H1 (cell line): ENCODE measurements around the gene PILRB. TPM values are rescaled to one million over a fixed set of nuclear protein-coding genes. Genes with fewer than 3 reads are reported as not detected.

Experiments
- CTCF ChIA-PET: fragments of 300-600 bp; sonication (Branson Sonifier 250); formaldehyde crosslinking; loops from one replicate; lab custom pipeline; 2021; ENCODE audit not compliant: partially characterized antibody; lab: Charles Lee
- POLR2A ChIA-PET: fragments of 300-600 bp; sonication (Branson Sonifier 250); formaldehyde crosslinking; loops from one replicate; lab custom pipeline; 2021; ENCODE audit warnings: inconsistent platforms; ENCODE audit not compliant: partially characterized antibody; lab: Charles Lee
- DNase-seq, 2 experiments: peaks; one replicate each; pipeline versions ENCODE4 v3.0.0 to v3.0.0-alpha.2; 2010 to 2022; ENCODE audit warnings: low spot score in 2 of 2, low read depth in 1 of 2, mixed read lengths in 1 of 2
- FAIRE-seq: peaks from 2 replicates; lab custom pipeline; 2011; peaks lifted over from hg19 to GRCh38; lab: Jason Lieb, UNC
- H2AFZ ChIP-seq: 2 replicates; pipeline ENCODE4 v1.8.1; 2012; ENCODE audit warnings: low read length, inconsistent platforms
- H2AK5ac ChIP-seq: 2 replicates; pipeline ENCODE4 v1.6.1; 2013; ENCODE audit warnings: low read depth, low read length
- H2BK120ac ChIP-seq: replicated peaks from 2 replicates; pipeline ENCODE3; 2013; ENCODE audit warnings: low read depth, low read length, inconsistent platforms
- H2BK12ac ChIP-seq: 2 replicates; pipeline ENCODE4 v1.6.1; 2013; ENCODE audit warnings: low read depth, low read length
- H2BK15ac ChIP-seq: 2 replicates; pipeline ENCODE4 v1.6.1; 2013; ENCODE audit warnings: low read length
- H2BK20ac ChIP-seq: 2 replicates; pipeline ENCODE4 v1.6.1; 2013; ENCODE audit warnings: low read length
- H2BK5ac ChIP-seq: 2 replicates; pipeline ENCODE4 v1.6.1; 2013; ENCODE audit warnings: low read depth, low read length
- H3K14ac ChIP-seq: 2 replicates; pipeline ENCODE4 v1.6.1; 2013; ENCODE audit warnings: inconsistent platforms; ENCODE audit not compliant: insufficient read length
- H3K18ac ChIP-seq: 2 replicates; pipeline ENCODE4 v1.6.1; 2013; ENCODE audit warnings: low read length; ENCODE audit errors: extremely low read depth
- H3K23ac ChIP-seq: 2 replicates; pipeline ENCODE4 v1.6.1; 2013; ENCODE audit warnings: inconsistent platforms; ENCODE audit not compliant: insufficient read length
- H3K23me2 ChIP-seq: 2 replicates; pipeline ENCODE4 v1.6.1; 2013; ENCODE audit warnings: low read depth, low read length
- H3K27ac ChIP-seq: 2 replicates; pipeline ENCODE4 v1.6.1; 2011; ENCODE audit warnings: low read depth, low read length, inconsistent platforms
- H3K27me3 ChIP-seq, 4 experiments: replicated peaks in 1 of 4; 1 replicate in 1 of 4; 2 replicates in 3 of 4; pipeline versions ENCODE4 v1.6.1 to v1.8.1; 2011 to 2013; ENCODE audit warnings: low read length in 3 of 4, mild to moderate bottlenecking in 3 of 4, inconsistent platforms in 2 of 4, mixed read lengths in 2 of 4, moderate library complexity in 1 of 4; ENCODE audit not compliant: control insufficient read depth in 3 of 4, insufficient read depth in 3 of 4; ENCODE audit errors: extremely low read depth in 1 of 4
- H3K36me3 ChIP-seq, 4 experiments: 2 replicates each; pipeline versions ENCODE4 v1.6.1 to v1.8.1; 2011 to 2013; ENCODE audit warnings: mild to moderate bottlenecking in 4 of 4, low read length in 3 of 4, moderate library complexity in 2 of 4, control low read depth in 1 of 4, inconsistent platforms in 1 of 4; ENCODE audit not compliant: insufficient read depth in 4 of 4, control insufficient read depth in 2 of 4
- H3K4ac ChIP-seq: replicated peaks from 2 replicates; pipeline ENCODE3; 2013; ENCODE audit warnings: low read length, low read depth, mixed read lengths, inconsistent platforms; ENCODE audit not compliant: insufficient read length
- H3K4me1 ChIP-seq, 4 experiments: replicated peaks in 1 of 4; 1 replicate in 1 of 4; 2 replicates in 3 of 4; pipeline versions ENCODE4 v1.6.1 to v1.8.1; 2011 to 2013; ENCODE audit warnings: low read length in 3 of 4, inconsistent platforms in 2 of 4, mixed read lengths in 1 of 4; ENCODE audit not compliant: insufficient read depth in 4 of 4, control insufficient read depth in 3 of 4
- H3K4me2 ChIP-seq, 2 experiments: 2 replicates each; pipeline versions ENCODE4 v1.6.1 to v1.8.1; 2011 to 2013; ENCODE audit warnings: low read depth in 2 of 2, low read length in 2 of 2, control low read depth in 1 of 2, inconsistent platforms in 1 of 2, mild to moderate bottlenecking in 1 of 2; ENCODE audit not compliant: insufficient read depth in 1 of 2
- H3K4me3 ChIP-seq, 4 experiments: fragments of 200-600, 300-600 bp in 1 of 4; sonication (generic), shearing (Covaris generic), sonication (Bioruptor Twin) in 1 of 4; 2 replicates each; pipeline versions ENCODE4 v1.5.1 to v1.8.1; 2011 to 2016; ENCODE audit warnings: low read length in 4 of 4, low read depth in 3 of 4, control low read depth in 2 of 4, inconsistent platforms in 2 of 4, mild to moderate bottlenecking in 2 of 4, mixed read lengths in 1 of 4, moderate library complexity in 1 of 4; ENCODE audit not compliant: insufficient read depth in 2 of 4; ENCODE audit errors: extremely low read depth in 1 of 4
- H3K56ac ChIP-seq: replicated peaks from 2 replicates; pipeline ENCODE3; 2013; ENCODE audit warnings: low read depth, mild to moderate bottlenecking, mixed read lengths, low read length, inconsistent platforms; ENCODE audit not compliant: insufficient read length
- H3K79me1 ChIP-seq: 2 replicates; pipeline ENCODE4 v1.6.1; 2013; ENCODE audit warnings: low read depth, low read length, control low read depth
- H3K79me2 ChIP-seq, 2 experiments: 2 replicates each; pipeline versions ENCODE4 v1.6.1 to v1.8.1; 2012 to 2013; ENCODE audit warnings: low read length in 2 of 2, mild to moderate bottlenecking in 2 of 2, inconsistent platforms in 1 of 2; ENCODE audit not compliant: insufficient read depth in 2 of 2, control insufficient read depth in 1 of 2
- H3K9ac ChIP-seq, 4 experiments: replicated peaks in 1 of 4; 1 replicate in 1 of 4; 2 replicates in 3 of 4; pipeline versions ENCODE4 v1.6.1 to v1.8.1; 2011 to 2013; ENCODE audit warnings: low read depth in 3 of 4, low read length in 3 of 4, control low read depth in 2 of 4, mild to moderate bottlenecking in 2 of 4, moderate library complexity in 2 of 4, inconsistent platforms in 1 of 4; ENCODE audit errors: extremely low read depth in 1 of 4
- H3K9me3 ChIP-seq, 2 experiments: 2 replicates each; pipeline versions ENCODE4 v1.6.1 to v1.8.1; 2012 to 2013; ENCODE audit warnings: mild to moderate bottlenecking in 2 of 2, moderate library complexity in 2 of 2, control low read depth in 1 of 2, inconsistent platforms in 1 of 2, low read depth in 1 of 2, low read length in 1 of 2, mixed read lengths in 1 of 2; ENCODE audit not compliant: insufficient read depth in 2 of 2
- H4K20me1 ChIP-seq, 2 experiments: replicated peaks in 1 of 2; 2 replicates each; pipeline versions ENCODE3 to v1.8.1; 2011 to 2013; ENCODE audit warnings: inconsistent platforms in 2 of 2, low read length in 2 of 2, mild to moderate bottlenecking in 1 of 2; ENCODE audit not compliant: insufficient read depth in 2 of 2, control insufficient read depth in 1 of 2
- H4K5ac ChIP-seq: 2 replicates; pipeline ENCODE4 v1.6.1; 2013; ENCODE audit warnings: low read length, low read depth, mixed read lengths, inconsistent platforms; ENCODE audit not compliant: insufficient read length
- H4K8ac ChIP-seq: 2 replicates; pipeline ENCODE4 v1.8.0; 2013; ENCODE audit warnings: mild to moderate bottlenecking, moderate library complexity, low read length, inconsistent platforms; ENCODE audit not compliant: insufficient read depth; ENCODE audit errors: extremely low read depth
- H4K91ac ChIP-seq: replicated peaks from 2 replicates; pipeline ENCODE3; 2013; ENCODE audit warnings: low read length, mixed read lengths, inconsistent platforms; ENCODE audit not compliant: insufficient read length
- ASH2L ChIP-seq: fragments of 200-600, 300-600 bp; sonication (generic); IDR thresholded peaks from one replicate; pipeline ENCODE4 v1.7.1; 2017; ENCODE audit warnings: low read length
- BCL11A ChIP-seq, 2 experiments: IDR thresholded peaks; one replicate each; pipeline ENCODE4 v1.6.1; 2011; ENCODE audit warnings: low read depth in 2 of 2, low read length in 2 of 2, mild to moderate bottlenecking in 2 of 2
- CTBP2 ChIP-seq: IDR thresholded peaks from 2 replicates; pipeline ENCODE4 v1.7.0; 2011; ENCODE audit warnings: borderline replicate concordance, mild to moderate bottlenecking, moderate library complexity, mixed read lengths, low read length; ENCODE audit not compliant: insufficient read depth, insufficient read length
- JUND ChIP-seq: IDR thresholded peaks from 2 replicates; pipeline ENCODE4 v1.6.1; 2011; ENCODE audit warnings: mild to moderate bottlenecking, improper control_type of control experiment, low read length
- KDM1A ChIP-seq: fragments of 200-600, 300-600 bp; sonication (generic); IDR thresholded peaks from 2 replicates; pipeline ENCODE4 v1.7.1; 2016; ENCODE audit warnings: mild to moderate bottlenecking, low read length, borderline replicate concordance
- MAX ChIP-seq: IDR thresholded peaks from 2 replicates; pipeline ENCODE4 v1.6.1; 2012; ENCODE audit warnings: inconsistent platforms
- NRF1 ChIP-seq: IDR thresholded peaks from 2 replicates; pipeline ENCODE4 v1.6.1; 2011; ENCODE audit warnings: mild to moderate bottlenecking, low read depth, low read length, improper control_type of control experiment
- RXRA ChIP-seq: IDR thresholded peaks from 2 replicates; pipeline ENCODE4 v1.6.1; 2011; ENCODE audit warnings: low read depth, mild to moderate bottlenecking, low read length, moderate library complexity; ENCODE audit not compliant: insufficient read depth
- SAP30 ChIP-seq: fragments of 300-600 bp; sonication (generic); IDR thresholded peaks from 2 replicates; pipeline ENCODE4 v1.7.1; 2012; ENCODE audit warnings: low read length, moderate library complexity, mild to moderate bottlenecking, inconsistent platforms; ENCODE audit not compliant: insufficient read depth, insufficient replicate concordance
- WGBS, 2 experiments: shearing (Covaris generic) in 1 of 2; methylation state at CpG; one replicate each; pipeline versions ENCODE4 v1.1.6 to v1.1.7; 2013 to 2015; ENCODE audit warnings: low lambda C conversion rate in 2 of 2, mixed read lengths in 2 of 2, inconsistent platforms in 1 of 2, low coverage in 1 of 2, missing lambda C conversion rate in 1 of 2; ENCODE audit not compliant: insufficient replicate concordance in 2 of 2, insufficient coverage in 1 of 2, insufficient read length in 1 of 2; ENCODE audit errors: extremely low coverage in 1 of 2, missing lambda C conversion rate in 1 of 2; 5-methylcytosine and 5-hydroxymethylcytosine counted together
- polyA plus RNA-seq, 7 experiments: library from polyadenylated mRNA; depleted of rRNA in 3 of 7; stranded (reverse) in 5 of 7; unstranded in 2 of 7; fragments of >200 nt in 5 of 7; fragments of 200-250 nt in 2 of 7; gene quantifications; 1 replicate in 5 of 7; 2 replicates in 1 of 7; 4 replicates in 1 of 7; pipeline versions ENCODE4 v1.2.1 to v1.2.3, GENCODE V29; 2011 to 2013; ENCODE audit warnings: missing spikeins in 2 of 7, mixed read lengths in 2 of 7
- total RNA-seq: library from RNA; stranded (reverse); fragmentation: NEBNext Ultra II Directional; extraction: Animal tissue kit (Norgen Biotek cat#: 25700); gene quantifications from 2 replicates; pipeline ENCODE4 v1.2.1, GENCODE V29; 2021

PILRB gene
- total and polyA plus RNA-seq, 2 of the 8 experiments (the other 6 are each of a cell fraction or from before 2014, with no cell fraction given): 32.2 to 49.9 TPM

- no peak overlapping the region for H2BK15ac ChIP-seq
- H3K4me1 ChIP-seq: peaks cover 0 to 2% (median 0%) of the 10 kb centered on the region in 4 experiments; a peak in 2 of 7 replicates
- no peak overlapping the region for H3K23ac ChIP-seq
- no peak for DNase-seq
- no peak overlapping the region for H3K27ac ChIP-seq
- no peak overlapping the region for H3K18ac ChIP-seq
- no peak overlapping the region for H2BK120ac ChIP-seq
- WGBS, 2 experiments: 83% methylated on average over 2 of the region's 2 CpGs; no CpG with 5 or more reads in 1 of the 2 experiments
- no peak overlapping the region for H3K4me3 ChIP-seq
- no peak overlapping the region for H2AK5ac ChIP-seq
- H3K23me2 ChIP-seq: 0 out of 2 replicates have a peak, but pooled peaks cover 2% of the 10 kb centered on the region
- no peaks in the 10 kb centered on the region for H3K79me2 ChIP-seq
- no peak overlapping the region for H2BK12ac ChIP-seq
- no peaks in the 10 kb centered on the region for H3K36me3 ChIP-seq
- TF ChIP-seq ASH2L: no peak
- TF ChIP-seq KDM1A: no peak
- TF ChIP-seq CTBP2: no peak
- TF ChIP-seq RXRA: no peak
- TF ChIP-seq BCL11A (IDR thresholded peaks at IDR 0.05; ENCODE audit: low read depth in 2 of 2, low read length in 2 of 2): no peak
- no peak for TF ChIP-seq MAX
- no peak for TF ChIP-seq JUND
- no peak for TF ChIP-seq NRF1
- TF ChIP-seq SAP30: no peak
- TF ChIP-seq, all 59 proteins: peak for 0
- Histone ChIP-seq H4K91ac (no peak overlapping the region), H3K14ac (no peak overlapping the region), H3K27me3 (no peaks in the 10 kb centered on the region; a peak in 1 of 7 replicates), H3K4me2 (no peak overlapping the region), H3K9me3 (no peaks in the 10 kb centered on the region), H2AFZ (no peak overlapping the region), H4K5ac (no peak overlapping the region), H2BK20ac (no peak overlapping the region), H3K56ac (no peak overlapping the region), H2BK5ac (no peak overlapping the region), H4K20me1 (no peaks in the 10 kb centered on the region), H3K9ac (no peak overlapping the region), H3K79me1 (no peaks in the 10 kb centered on the region), H3K4ac (no peak overlapping the region), H4K8ac (no peak overlapping the region)
- FAIRE-seq: no peak
- ChIA-PET POLR2A (interaction anchor here (1.4 kb wide), 1 partner anchor 14 kb away, joined by 3 read pairs; no protein-coding TSS in a partner anchor), CTCF (interaction anchor here (0.6 to 4.1 kb wide), 2 partner anchors 20 to 51 kb away, joined by 3 to 25 read pairs; no protein-coding TSS in a partner anchor)
These were observed 29.8 kb downstream of the PILRB start for GRCh38 chr7:100387695-100388094.
